ENCODE measurements around the gene MAP1LC3B.

MAP1LC3B gene

GRCh38 chr16:87344931-87345631 lies 47.1 kb upstream of the MAP1LC3B start:
- Histone ChIP-seq H3K27ac (no peak overlapping the region), H3K27me3 (replicated peaks) (no peaks in the 10 kb centered on the region), H3K36me3 (replicated peaks) (peaks cover 42% of the 10 kb centered on the region), H3K4me3 (ENCODE audit: low read depth, low read length) (no peak overlapping the region)
- in situ Hi-C loops (cut with HindIII; ENCODE audit: low pct_ligation_motif_present, low sequenced_read_pairs): no loop called here
- no peak for DNase-seq
- no peak for TF ChIP-seq CTCF (IDR thresholded peaks at IDR 0.05; ENCODE audit: low read depth, low read length, missing control alignments)

DNA sequence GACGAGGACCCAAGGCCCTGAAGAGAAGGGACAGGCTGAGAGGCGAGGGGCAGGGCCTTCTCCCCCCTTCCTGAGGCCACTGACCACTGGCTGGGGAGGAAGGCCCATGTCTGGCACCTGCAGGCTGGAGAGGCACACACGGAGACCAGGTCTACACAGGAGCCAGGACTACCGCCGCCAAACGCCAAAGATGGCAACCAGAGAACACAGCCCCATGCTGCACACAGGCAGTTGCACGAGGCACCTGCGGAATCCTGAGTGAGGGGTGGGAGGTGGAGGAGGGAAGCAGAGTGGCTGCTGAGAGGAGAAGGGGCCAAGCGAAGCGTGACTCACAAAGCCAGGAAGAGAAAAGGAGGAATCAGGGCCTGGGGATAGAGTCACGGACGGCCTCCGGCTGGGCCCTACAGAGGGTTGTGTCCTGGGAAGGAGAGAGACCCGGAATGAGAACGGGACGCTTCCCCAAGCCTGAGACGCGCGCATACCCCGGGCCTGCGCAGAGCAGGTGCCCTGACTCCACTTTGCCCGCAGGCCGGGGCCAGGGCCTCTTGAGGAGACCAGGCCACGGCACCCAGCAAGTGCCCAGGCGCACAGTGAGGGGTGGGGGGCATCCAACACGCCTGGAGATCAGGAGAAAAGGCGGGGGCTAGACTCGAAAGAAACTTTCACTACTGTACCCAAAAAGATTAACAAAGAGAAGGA lies 46.3 kb upstream of the MAP1LC3B start:
- Histone ChIP-seq H3K27ac (no peak overlapping the region), H3K36me3 (replicated peaks) (peaks cover 39% of the 10 kb centered on the region), H3K27me3 (replicated peaks) (no peaks in the 10 kb centered on the region), H3K4me3 (ENCODE audit: low read depth, low read length) (no peak overlapping the region)
- in situ Hi-C loops (cut with HindIII; ENCODE audit: low pct_ligation_motif_present, low sequenced_read_pairs): no loop called here
- TF ChIP-seq CTCF (IDR thresholded peaks at IDR 0.05; ENCODE audit: low read depth, low read length, missing control alignments): no peak
- no peak for DNase-seq

- DNase-seq: no peak
- no peaks in the 10 kb centered on the region for H3K27me3 ChIP-seq (replicated peaks)
- in situ Hi-C loops (cut with HindIII; ENCODE audit: low pct_ligation_motif_present, low sequenced_read_pairs): no loop called here
- TF ChIP-seq CTCF (IDR thresholded peaks at IDR 0.05; ENCODE audit: low read depth, low read length, missing control alignments): no peak
- H3K4me3 ChIP-seq (ENCODE audit: low read depth, low read length): no peak overlapping the region
- peaks cover 34% of the 10 kb centered on the region for H3K36me3 ChIP-seq (replicated peaks)
- no peak overlapping the region for H3K27ac ChIP-seq
Measured at GRCh38 chr16:87346517-87347060, 45.5 kb upstream of the MAP1LC3B start.

GRCh38 chr16:87347932-87348615 lies 44.1 kb upstream of the MAP1LC3B start:
- H3K27ac ChIP-seq: no peak overlapping the region
- H3K4me3 ChIP-seq (ENCODE audit: low read depth, low read length): no peak overlapping the region
- in situ Hi-C loops (cut with HindIII; ENCODE audit: low pct_ligation_motif_present, low sequenced_read_pairs): no loop called here
- TF ChIP-seq CTCF (IDR thresholded peaks at IDR 0.05; ENCODE audit: low read depth, low read length, missing control alignments): no peak
- DNase-seq: no peak
- peaks cover 20% of the 10 kb centered on the region for H3K36me3 ChIP-seq (replicated peaks)
- no peaks in the 10 kb centered on the region for H3K27me3 ChIP-seq (replicated peaks)

- in situ Hi-C loops (cut with HindIII; ENCODE audit: low pct_ligation_motif_present, low sequenced_read_pairs): no loop called here
- DNase-seq: no peak
- no peak overlapping the region for H3K27ac ChIP-seq
- H3K4me3 ChIP-seq (ENCODE audit: low read depth, low read length): no peak overlapping the region
- H3K36me3 ChIP-seq (replicated peaks): peaks cover 16% of the 10 kb centered on the region
- H3K27me3 ChIP-seq (replicated peaks): no peaks in the 10 kb centered on the region
- no peak for TF ChIP-seq CTCF (IDR thresholded peaks at IDR 0.05; ENCODE audit: low read depth, low read length, missing control alignments)
Measured at GRCh38 chr16:87348616-87349157, 43.4 kb upstream of the MAP1LC3B start.

Data from brain microvascular endothelial cell (primary cell).